ENCODE data around the gene RANGAP1.

- TF ChIP-seq ZFP30 (CRISPR knock-in tag; IDR thresholded peaks at IDR 0.05) = no peak
- no peak for TF ChIP-seq POU6F1 (CRISPR knock-in tag; IDR thresholded peaks at IDR 0.05; ENCODE audit: borderline replicate concordance, low read depth)
These were observed 1.5 kb downstream of the RANGAP1 start for GRCh38 chr22:41284465-41284864.

Measured in SK-N-SH treated with all-trans-retinoic acid at 6 μM for 48 hours (cell line).